ENCODE measurements around the gene PDHA1. TPM values are rescaled to one million over a fixed set of nuclear protein-coding genes. Genes with fewer than 3 reads are reported as not detected.

The PDHA1 gene
- total and polyA plus RNA-seq, 2 of the 4 experiments (the other 2 are of a cell fraction): 53.9 to 141 TPM

DNA sequence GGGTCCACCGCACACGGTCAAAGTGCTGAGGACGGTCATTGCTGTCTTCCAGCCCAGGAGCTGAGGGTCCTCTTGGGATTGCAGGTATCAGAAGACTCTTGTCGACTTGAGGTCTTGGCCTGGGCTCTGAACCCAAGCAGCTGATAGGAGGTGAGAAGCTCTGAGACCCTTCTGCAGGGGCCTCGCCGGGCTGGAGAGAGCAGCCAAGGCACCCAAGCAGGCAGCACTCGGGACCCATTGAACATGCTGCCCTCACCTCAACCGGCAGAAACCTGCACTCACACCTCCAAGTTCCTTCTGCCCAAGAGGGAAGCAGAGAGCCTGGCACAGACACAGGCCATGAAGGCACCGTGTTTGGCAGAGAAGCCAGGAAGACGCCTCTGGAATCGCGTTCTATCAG is 34.1 kb downstream of the PDHA1 start:
- no peak for DNase-seq
- intact Hi-C loops (cut with micrococcal nuclease) (loop anchor here (10.0 kb wide), 2 partner anchors 687 to 747 kb away; no protein-coding TSS in a partner anchor), dilution Hi-C loops (cut with HindIII; ENCODE audit: low sequenced_read_pairs, unreplicated experiment) (no loop called here), in situ Hi-C loops (cut with MboI; ENCODE audit: low sequenced_read_pairs) (loop anchor here (10.0 to 25.0 kb wide), 3 partner anchors 147 to 685 kb away; no protein-coding TSS in a partner anchor)
- Histone ChIP-seq H2AFZ (replicated peaks; ENCODE audit: low read length, poor library complexity) (no peak overlapping the region), H2BK5ac (ENCODE audit: low read depth, low read length, poor library complexity, severe bottlenecking) (no peak overlapping the region), H3K18ac (ENCODE audit: low read depth, low read length) (no peak overlapping the region), H4K5ac (ENCODE audit: low read depth, low read length) (no peak overlapping the region), H3K56ac (ENCODE audit: extremely low read depth, insufficient read depth, low read length) (no peak overlapping the region), H2BK20ac (ENCODE audit: low read depth, low read length) (no peak overlapping the region), H3K4me3 (ENCODE audit: insufficient read depth, low read depth, low read length) (no peak overlapping the region), H4K8ac (ENCODE audit: low read depth in 2 of 2, low read length in 2 of 2) (no peak overlapping the region), H3K9me1 (ENCODE audit: insufficient read depth, low read length) (no peaks in the 10 kb centered on the region), H3K14ac (replicated peaks; ENCODE audit: low read depth, low read length) (no peak overlapping the region), H3K4me2 (ENCODE audit: low read depth, low read length) (no peak overlapping the region), H2BK15ac (ENCODE audit: low read depth, low read length) (no peak overlapping the region), H2AK5ac (ENCODE audit: low read depth, low read length) (no peak overlapping the region), H3K27ac (ENCODE audit: insufficient read depth, low read length) (no peak overlapping the region), H3K23ac (ENCODE audit: low read depth, low read length) (no peak overlapping the region), H3K9me3 (ENCODE audit: control insufficient read depth, insufficient read depth, low read length) (no peaks in the 10 kb centered on the region; the same call in 1 of the 2 replicates), H3K27me3 (ENCODE audit: control insufficient read depth, insufficient read depth, low read length) (peaks cover 7% of the 10 kb centered on the region; the same call in 1 of the 2 replicates), H3K9ac (ENCODE audit: low read depth, low read length) (no peak overlapping the region), H3K79me1 (ENCODE audit: low read depth in 1 of 2, low read length in 2 of 2) (no peaks in the 10 kb centered on the region), H2BK120ac (ENCODE audit: low read depth, low read length) (no peak overlapping the region), H4K20me1 (ENCODE audit: insufficient read depth, low read length) (no peaks in the 10 kb centered on the region), H3K36me3 (ENCODE audit: control insufficient read depth, insufficient read depth, low read length) (no peaks in the 10 kb centered on the region), H3K4me1 (ENCODE audit: control insufficient read depth, insufficient read depth, low read length) (no peaks in the 10 kb centered on the region), H3K4ac (ENCODE audit: low read depth, low read length) (no peak overlapping the region), H2AK9ac (replicated peaks; ENCODE audit: low read depth, low read length, poor library complexity) (no peak overlapping the region), H4K91ac (ENCODE audit: insufficient read depth, low read depth, low read length) (no peak overlapping the region)
- no peak for TF ChIP-seq CEBPB (IDR thresholded peaks at IDR 0.05; ENCODE audit: low read depth, low read length)
- no peak for ATAC-seq (ENCODE audit: low read depth)
- CTCF ChIA-PET: no interaction called here
- no TSS peak for BruUV-seq (replicated peaks)
- POLR2A ChIA-PET (ENCODE audit: unreplicated experiment): no interaction called here
- 63% methylated on average over 5 of the region's 12 CpGs; no CpG with 5 or more reads in 1 of the 2 experiments for WGBS, 2 experiments (ENCODE audit: extremely low coverage in 2 of 2, insufficient read length in 1 of 2)

Data from IMR-90 (cell line).